ENCODE results near the gene PADI3. TPM values are rescaled to one million over a fixed set of nuclear protein-coding genes. Genes with fewer than 3 reads are reported as not detected.

Gene PADI3
- total and polyA plus RNA-seq, 2 donors (not counting 3 experiments of a cell fraction or from before 2014, with no cell fraction given) = not detected

GRCh38 chr1:17278996-17279830 is 30.3 kb downstream of the PADI3 start:
- H3K9me3 ChIP-seq (replicated peaks; ENCODE audit: control insufficient read depth, insufficient read depth, low read length) = no peaks in the 10 kb centered on the region
- H3K27ac ChIP-seq (ENCODE audit: insufficient read depth, low read depth, low read length) = no peak overlapping the region
- H3K79me2 ChIP-seq (ENCODE audit: control insufficient read depth, insufficient read depth, low read length) = no peaks in the 10 kb centered on the region
- no peaks in the 10 kb centered on the region for H3K27me3 ChIP-seq (ENCODE audit: control insufficient read depth in 2 of 2, insufficient read depth in 2 of 2, low read length in 2 of 2)
- POLR2A ChIA-PET = no interaction called here
- no peak overlapping the region for H3K9ac ChIP-seq (replicated peaks; ENCODE audit: extremely low read depth, insufficient read depth, low read length)
- no peaks in the 10 kb centered on the region for H3K9me1 ChIP-seq (replicated peaks; ENCODE audit: control insufficient read depth, extremely low read depth, insufficient read depth, low read length)
- FAIRE-seq = no peak
- DNase-seq (ENCODE audit: low read depth, low spot score) = no peak
- CTCF ChIA-PET = interaction anchor here (0.6 to 1.8 kb wide), 2 partner anchors 153 to 1746 kb away, joined by 3 to 4 read pairs; no protein-coding TSS in a partner anchor
- no peak overlapping the region for H2AFZ ChIP-seq (ENCODE audit: low read depth, low read length)
- no peaks in the 10 kb centered on the region for H4K20me1 ChIP-seq (replicated peaks; ENCODE audit: control insufficient read depth, extremely low read depth, insufficient read depth, low read length)
- no peaks in the 10 kb centered on the region for H3K36me3 ChIP-seq (ENCODE audit: control insufficient read depth in 2 of 2, extremely low read depth in 1 of 2, insufficient read depth in 2 of 2, low read length in 2 of 2)
- no peak for TF ChIP-seq POLR2A (IDR thresholded peaks at IDR 0.05; ENCODE audit: low read depth, low read length)
- no peak for TF ChIP-seq CTCF (IDR thresholded peaks at IDR 0.05; ENCODE audit: extremely low read depth in 1 of 2, insufficient read depth in 1 of 2, low read depth in 1 of 2, low read length in 2 of 2)
- TF ChIP-seq MYC (IDR thresholded peaks at IDR 0.05; ENCODE audit: low read depth, low read length) = no peak
- no peak for TF ChIP-seq FOS (IDR thresholded peaks at IDR 0.05; ENCODE audit: borderline replicate concordance, insufficient read depth, low read length)
- TF ChIP-seq MAX (IDR thresholded peaks at IDR 0.05; ENCODE audit: insufficient read depth, insufficient read length) = no peak
- H3K4me2 ChIP-seq (ENCODE audit: insufficient read depth, low read length) = no peak overlapping the region
- BruUV-seq (replicated peaks) = no TSS peak
- no peaks in the 10 kb centered on the region for H3K4me1 ChIP-seq (ENCODE audit: control insufficient read depth, extremely low read depth, insufficient read depth, low read length)
- H3K4me3 ChIP-seq (replicated peaks in 1 of 3; ENCODE audit: insufficient read depth in 1 of 3, low read depth in 1 of 3, low read length in 3 of 3) = no peak overlapping the region
- intact Hi-C loops (cut with micrococcal nuclease) = no loop called here
- dilution Hi-C loops (cut with MboI; ENCODE audit: extremely low pct_ligation_motif_present, low sequenced_read_pairs) = no loop called here

Data from endothelial cell of umbilical vein (primary cell).